CD4-positive, alpha-beta T cell (primary cell): ENCODE data around the gene SIDT2. TPM values are rescaled to one million over a fixed set of nuclear protein-coding genes. Genes with fewer than 3 reads are reported as not detected.

ENCODE experiments used
- ATAC-seq: fragments of 200-7000 bp; cut with Tn5 transposase; one replicate; pipeline ENCODE4 v1.10.0; 2022; ENCODE audit warnings: mild to moderate bottlenecking; ENCODE audit not compliant: poor library complexity
- CTCF ChIA-PET: fragments of 350-600 bp; sonication (Branson Sonifier 250); formaldehyde crosslinking; loops from one replicate; lab custom pipeline; 2021; ENCODE audit warnings: antibody characterized with exemption, inconsistent platforms; lab: Charles Lee
- POLR2A ChIA-PET: fragments of 350-600 bp; sonication (Branson Sonifier 250); formaldehyde crosslinking; loops from one replicate; lab custom pipeline; 2021; ENCODE audit warnings: antibody characterized with exemption, inconsistent platforms; lab: Charles Lee
- DNase-seq, 14 experiments: peaks; one replicate each; pipeline ENCODE4 v3.0.0-alpha.2; 2013 to 2020; ENCODE audit warnings: mixed read lengths in 2 of 14
- H3K27ac ChIP-seq, 2 donors: one replicate each; pipeline versions ENCODE4 v1.5.1 to v1.7.0; 2013; ENCODE audit warnings: low read length in 2 of 2, low read depth in 1 of 2, mild to moderate bottlenecking in 1 of 2
- H3K27me3 ChIP-seq, 2 experiments: 1 replicate in 1 of 2; 2 replicates in 1 of 2; pipeline versions ENCODE4 v1.6.1 to v1.7.0; 2013; ENCODE audit warnings: low read length in 2 of 2, control low read depth in 1 of 2, mild to moderate bottlenecking in 1 of 2, moderate library complexity in 1 of 2; ENCODE audit not compliant: insufficient read depth in 2 of 2, control insufficient read depth in 1 of 2
- H3K36me3 ChIP-seq: one replicate; pipeline ENCODE4 v1.6.1; 2013; ENCODE audit warnings: low read length, control low read depth; ENCODE audit not compliant: insufficient read depth
- H3K4me1 ChIP-seq: one replicate; pipeline ENCODE4 v1.6.1; 2013; ENCODE audit warnings: low read length, control low read depth; ENCODE audit not compliant: insufficient read depth
- H3K4me3 ChIP-seq: one replicate; pipeline ENCODE4 v1.5.1; 2013; ENCODE audit warnings: mild to moderate bottlenecking, low read length, moderate library complexity
- H3K9me3 ChIP-seq, 2 experiments: 1 replicate in 1 of 2; 2 replicates in 1 of 2; pipeline versions ENCODE4 v1.6.1 to v1.7.0; 2013; ENCODE audit warnings: low read length in 2 of 2, mild to moderate bottlenecking in 2 of 2, control low read depth in 1 of 2, moderate library complexity in 1 of 2; ENCODE audit not compliant: control insufficient read depth in 1 of 2, insufficient read depth in 1 of 2
- H3K27ac Mint-ChIP-seq: one replicate; pipeline ENCODE4 v1.8.0; 2020; ENCODE audit warnings: mixed read lengths
- H3K27me3 Mint-ChIP-seq: one replicate; pipeline ENCODE4 v1.8.0; 2021; ENCODE audit warnings: mixed read lengths
- H3K36me3 Mint-ChIP-seq: one replicate; pipeline ENCODE4 v1.8.0; 2021; ENCODE audit warnings: low read depth, mixed read lengths
- H3K4me1 Mint-ChIP-seq: one replicate; pipeline ENCODE4 v1.8.0; 2021; ENCODE audit warnings: low read depth, mixed read lengths
- H3K4me3 Mint-ChIP-seq: one replicate; pipeline ENCODE4 v1.8.0; 2020; ENCODE audit warnings: mild to moderate bottlenecking, mixed read lengths
- H3K9me3 Mint-ChIP-seq: one replicate; pipeline ENCODE4 v1.8.0; 2020; ENCODE audit warnings: mixed read lengths
- CTCF ChIP-seq: fragments of 200-600 bp; IDR thresholded peaks from one replicate; pipeline ENCODE4 v1.8.0; 2022; ENCODE audit warnings: antibody characterized with exemption, mild to moderate bottlenecking
- intact Hi-C, 2 experiments: fragments of 100-400 bp; cut with DNase I in 1 of 2; cut with micrococcal nuclease in 1 of 2; formaldehyde crosslinking; loops; one replicate each; pipeline versions ENCODE4 v1.15.1 to v1.9.0; 2023 to 2025; cut with DNase I, micrococcal nuclease
- total RNA-seq, 174 experiments: library from RNA in 2 of 174; stranded (reverse) in 2 of 174; gene quantifications; one replicate each; pipeline ENCODE4 v1.2.3 and lab custom pipeline; 2021 to 2026

Gene SIDT2
- total RNA-seq, 2 experiments from 2014 or later, result 197 to 200 TPM

- Histone ChIP-seq H3K27ac (no peak overlapping the region), H3K36me3 (peaks cover 92% of the 10 kb centered on the region), H3K4me3 (no peak overlapping the region), H3K9me3 (no peaks in the 10 kb centered on the region), H3K27me3 (no peaks in the 10 kb centered on the region), H3K4me1 (peaks cover 6% of the 10 kb centered on the region)
- ChIA-PET CTCF (no interaction called here), POLR2A (interaction anchor here (1.0 kb wide), 1 partner anchor 11 kb away, joined by 3 read pairs; no protein-coding TSS in a partner anchor)
- no peak overlapping the region for H3K27ac Mint-ChIP-seq
- no peak for TF ChIP-seq CTCF
- ATAC-seq (no peak), DNase-seq (no peak)
- no peaks in the 10 kb centered on the region for H3K27me3 Mint-ChIP-seq
- no peaks in the 10 kb centered on the region for H3K9me3 Mint-ChIP-seq
- peaks cover 8% of the 10 kb centered on the region for H3K4me1 Mint-ChIP-seq
- no peak overlapping the region for H3K4me3 Mint-ChIP-seq
- H3K36me3 Mint-ChIP-seq, result peaks cover 94% of the 10 kb centered on the region
- intact Hi-C loops, result no loop called here
These were observed 40.5 kb downstream of the SIDT2 start for GRCh38 chr11:117219001-117219400.

GRCh38 chr11:117219455-117219854, 40.9 kb downstream of the SIDT2 start:
- no peak for ATAC-seq
- no peak overlapping the region for H3K4me3 Mint-ChIP-seq

GRCh38 chr11:117219995-117220394, 41.5 kb downstream of the SIDT2 start:
- Mint-ChIP-seq H3K27me3 (no peaks in the 10 kb centered on the region), H3K9me3 (no peaks in the 10 kb centered on the region), H3K36me3 (peaks cover 94% of the 10 kb centered on the region), H3K27ac (no peak overlapping the region), H3K4me1 (no peaks in the 10 kb centered on the region), H3K4me3 (no peak overlapping the region)
- intact Hi-C loops, result no loop called here
- no peak for TF ChIP-seq CTCF
- no peaks in the 10 kb centered on the region for H3K9me3 ChIP-seq
- POLR2A ChIA-PET, result interaction anchor here (2.9 kb wide), 1 partner anchor 11 kb away, joined by 19 read pairs; the partner anchor contains the start of gene PCSK7
- no peak overlapping the region for H3K4me3 ChIP-seq
- peaks cover 6% of the 10 kb centered on the region for H3K4me1 ChIP-seq
- ATAC-seq, result no peak
- CTCF ChIA-PET, result no interaction called here
- H3K27ac ChIP-seq, result no peak overlapping the region
- no peak for DNase-seq
- H3K36me3 ChIP-seq, result peaks cover 91% of the 10 kb centered on the region
- H3K27me3 ChIP-seq, result no peaks in the 10 kb centered on the region

More at GRCh38 chr11:117219455-117219854, 40.9 kb downstream of the SIDT2 start:
- Mint-ChIP-seq H3K27ac (no peak overlapping the region), H3K36me3 (peaks cover 94% of the 10 kb centered on the region), H3K27me3 (no peaks in the 10 kb centered on the region), H3K4me1 (peaks cover 4% of the 10 kb centered on the region), H3K9me3 (no peaks in the 10 kb centered on the region)
- Histone ChIP-seq H3K4me3 (no peak overlapping the region), H3K9me3 (no peaks in the 10 kb centered on the region), H3K36me3 (peaks cover 92% of the 10 kb centered on the region), H3K27ac (no peak overlapping the region), H3K27me3 (no peaks in the 10 kb centered on the region), H3K4me1 (peaks cover 6% of the 10 kb centered on the region)
- CTCF ChIA-PET, result no interaction called here
- TF ChIP-seq CTCF, result no peak
- DNase-seq, result no peak
- intact Hi-C loops, result no loop called here
- POLR2A ChIA-PET, result interaction anchor here (1.0 to 2.9 kb wide), 2 partner anchors 10 to 11 kb away, joined by 3 to 19 read pairs; partner anchors contain the start of gene PCSK7
